Vagina (tissue), 2 donors: Measurements from ENCODE around the gene RFX2.

Experiments used
- POLR2A ChIP-seq, 2 donors: fragments of 450-650 bp; IDR thresholded peaks; one replicate each; pipeline ENCODE4 v1.6.1; 2017; ENCODE audit warnings: antibody characterized with exemption in 2 of 2, mild to moderate bottlenecking in 2 of 2, moderate library complexity in 2 of 2
- POLR2AphosphoS5 ChIP-seq, 2 donors: sonication (generic); formaldehyde crosslinking; IDR thresholded peaks; one replicate each; pipeline ENCODE4 v1.9.0; 2017; ENCODE audit warnings: antibody characterized with exemption in 2 of 2, mild to moderate bottlenecking in 2 of 2, low read depth in 1 of 2; ENCODE audit not compliant: insufficient read depth in 1 of 2
- TF ChIP-seq, protein P1 (sequence below), 3 experiments: fragments of 450-650 bp in 2 of 3; fragments of 200-600 bp in 1 of 3; sonication (generic) in 1 of 3; IDR thresholded peaks; one replicate each; pipeline ENCODE4 v1.5.1; 2017 to 2019; ENCODE audit warnings: antibody characterized with exemption in 3 of 3, mild to moderate bottlenecking in 2 of 3, moderate library complexity in 2 of 3

DNA sequence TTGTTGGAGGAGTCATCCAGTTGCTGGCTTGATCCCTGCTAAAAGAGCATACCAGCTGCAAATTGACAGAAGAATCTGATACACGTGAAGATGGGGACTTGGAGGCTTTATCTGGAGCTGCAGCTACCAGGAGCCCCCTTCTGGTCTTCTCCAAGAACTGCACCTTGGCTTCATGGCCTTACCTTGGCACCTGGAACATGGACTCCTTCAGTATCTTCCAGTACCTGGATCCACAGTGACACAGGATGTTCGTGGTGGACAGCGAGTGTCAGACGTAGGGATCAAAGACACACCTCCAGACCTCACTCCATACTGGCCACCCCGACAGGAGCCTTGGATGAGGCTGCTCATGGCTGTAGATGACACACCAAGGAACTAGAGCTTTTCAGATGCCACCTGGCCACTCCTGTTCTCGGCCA, 15.3 kb upstream of the RFX2 start:
- TF ChIP-seq, protein P1, sequence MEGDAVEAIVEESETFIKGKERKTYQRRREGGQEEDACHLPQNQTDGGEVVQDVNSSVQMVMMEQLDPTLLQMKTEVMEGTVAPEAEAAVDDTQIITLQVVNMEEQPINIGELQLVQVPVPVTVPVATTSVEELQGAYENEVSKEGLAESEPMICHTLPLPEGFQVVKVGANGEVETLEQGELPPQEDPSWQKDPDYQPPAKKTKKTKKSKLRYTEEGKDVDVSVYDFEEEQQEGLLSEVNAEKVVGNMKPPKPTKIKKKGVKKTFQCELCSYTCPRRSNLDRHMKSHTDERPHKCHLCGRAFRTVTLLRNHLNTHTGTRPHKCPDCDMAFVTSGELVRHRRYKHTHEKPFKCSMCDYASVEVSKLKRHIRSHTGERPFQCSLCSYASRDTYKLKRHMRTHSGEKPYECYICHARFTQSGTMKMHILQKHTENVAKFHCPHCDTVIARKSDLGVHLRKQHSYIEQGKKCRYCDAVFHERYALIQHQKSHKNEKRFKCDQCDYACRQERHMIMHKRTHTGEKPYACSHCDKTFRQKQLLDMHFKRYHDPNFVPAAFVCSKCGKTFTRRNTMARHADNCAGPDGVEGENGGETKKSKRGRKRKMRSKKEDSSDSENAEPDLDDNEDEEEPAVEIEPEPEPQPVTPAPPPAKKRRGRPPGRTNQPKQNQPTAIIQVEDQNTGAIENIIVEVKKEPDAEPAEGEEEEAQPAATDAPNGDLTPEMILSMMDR (IDR thresholded peaks at IDR 0.05), result peak; percentile 75 to 93 (median 85)
- TF ChIP-seq POLR2AphosphoS5 (IDR thresholded peaks at IDR 0.05; ENCODE audit: insufficient read depth in 1 of 2, low read depth in 1 of 2) (no peak), POLR2A (IDR thresholded peaks at IDR 0.05) (no peak)
